CD4-positive, alpha-beta T cell treated with Interleukin-4 for 1 hour (primary cell): ENCODE results near the gene TSHR.
"Not testable (repeated sequence)": the region's sequence is repeated elsewhere in the genome, so short reads cannot be mapped to it uniquely, and the experiment has no call there.

ENCODE experiments used
- DNase-seq, 2 donors: peaks; one replicate each; pipeline ENCODE4 v3.0.0-alpha.2; 2020 to 2022

The TSHR gene

DNA sequence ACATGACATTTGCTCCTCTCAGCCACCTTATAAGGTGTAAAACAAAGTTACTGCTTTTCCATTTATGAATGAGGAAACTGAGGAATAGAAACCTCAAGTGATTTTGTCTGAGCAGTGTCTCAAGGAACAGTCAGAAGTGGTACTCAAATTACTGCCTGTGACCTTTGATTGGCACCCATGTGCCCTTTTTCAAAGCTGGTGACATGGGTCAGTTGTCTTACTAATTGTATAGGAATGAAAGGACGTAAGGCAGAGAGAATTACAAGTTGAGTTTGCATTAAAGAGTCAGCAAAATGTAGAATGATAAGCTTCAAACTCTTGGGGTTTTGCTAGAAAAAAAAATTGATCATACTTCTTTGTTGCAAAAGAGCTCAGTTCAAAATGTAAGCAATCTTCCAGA is 136.2 kb downstream of the TSHR start:
- no peak for DNase-seq

DNA sequence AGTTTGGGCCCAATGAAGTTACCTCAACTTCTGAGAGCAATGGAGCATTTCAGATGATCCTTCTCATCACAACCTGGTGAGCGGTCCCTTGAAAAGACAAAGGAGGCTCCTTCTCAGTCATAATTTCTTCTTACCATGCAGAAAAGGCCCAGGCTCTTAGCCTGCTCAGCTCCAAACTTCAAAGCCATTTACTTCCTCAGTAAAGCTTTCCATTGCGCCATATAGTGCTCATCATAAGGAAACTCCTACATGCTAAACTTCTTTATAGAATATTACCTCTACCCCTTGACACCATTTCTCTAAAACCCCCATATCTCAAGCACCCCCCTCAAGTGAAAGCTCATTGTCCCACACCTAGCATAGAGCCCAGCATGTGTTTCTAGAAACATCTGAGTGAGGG is 138.2 kb downstream of the TSHR start:
- DNase-seq, result no peak

DNA sequence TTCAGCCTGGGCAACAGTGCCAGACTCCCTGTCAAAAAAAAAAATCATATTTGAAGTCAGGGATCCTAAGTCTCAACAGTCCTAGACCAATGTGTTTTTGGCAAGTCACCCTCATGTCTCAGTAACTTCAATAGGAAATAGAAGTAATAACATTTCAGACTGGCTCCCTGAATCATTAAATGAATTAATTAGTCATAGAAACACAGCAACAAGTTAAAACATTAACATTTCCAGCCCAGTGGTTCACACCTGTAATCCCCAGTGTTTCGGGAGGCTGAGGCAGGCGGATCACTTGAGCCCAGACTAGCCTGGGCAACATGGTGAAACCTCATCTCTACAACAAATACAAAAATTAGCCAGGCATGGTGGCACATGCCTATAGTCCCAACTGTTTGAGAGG is 140.1 kb downstream of the TSHR start:
- DNase-seq, result no peak

DNA sequence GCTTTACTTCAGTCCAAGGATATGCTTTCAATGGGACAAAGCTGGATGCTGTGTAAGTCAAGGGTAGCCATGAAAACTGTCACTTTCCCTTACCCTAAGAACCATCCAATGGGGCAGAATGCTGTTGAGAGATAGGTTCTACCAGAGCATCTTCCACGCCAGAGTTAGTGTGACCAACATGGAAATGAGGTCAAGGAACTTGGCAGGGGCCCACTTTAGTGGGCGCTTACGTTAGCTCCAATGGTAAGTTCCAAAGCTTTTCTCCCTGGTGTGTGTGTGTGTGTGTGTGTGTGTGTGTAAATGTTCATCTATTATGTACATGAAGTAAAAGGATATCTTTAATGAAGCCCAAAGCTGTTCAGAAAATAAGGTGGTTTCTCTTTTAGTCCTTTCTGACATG is 141.2 kb downstream of the TSHR start:
- no peak for DNase-seq

DNA sequence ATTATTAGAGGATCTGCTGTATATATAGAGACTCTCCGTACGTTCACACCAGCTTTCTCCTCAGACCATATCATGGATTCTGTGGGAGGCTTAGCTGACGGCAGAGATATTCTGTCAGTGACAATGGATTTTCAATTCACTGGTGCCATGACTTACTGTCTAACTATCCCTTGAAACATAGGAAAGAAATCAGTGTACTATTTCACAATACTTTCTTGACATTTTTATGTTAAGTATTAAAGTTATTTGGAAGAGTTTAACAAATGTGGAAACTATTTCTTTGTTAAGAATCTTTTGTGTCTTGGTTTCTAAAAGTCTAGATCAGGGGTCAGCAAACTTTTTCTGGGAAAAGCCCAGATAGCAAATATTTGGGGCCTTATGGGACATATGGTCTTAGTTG is 146.8 kb downstream of the TSHR start:
- DNase-seq, result no peak

DNA sequence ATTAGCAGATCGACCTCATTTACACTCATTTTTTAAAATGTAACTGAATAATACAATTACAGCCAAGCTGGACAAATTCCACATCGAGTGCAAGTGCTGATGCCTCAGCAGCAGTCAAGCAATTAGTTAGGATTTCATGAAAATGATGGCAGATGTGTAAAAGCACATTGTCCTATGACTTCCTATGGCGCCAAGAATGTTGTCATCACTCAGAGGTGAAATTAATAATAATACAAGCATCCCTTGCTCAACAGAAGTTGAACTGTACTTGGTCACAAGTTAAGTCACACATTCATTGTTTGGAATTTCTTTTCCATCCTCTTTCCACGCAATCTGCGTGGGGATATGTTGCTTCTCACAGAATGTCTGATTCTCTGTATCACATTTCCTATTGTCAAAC is 148.0 kb downstream of the TSHR start:
- no peak for DNase-seq

DNA sequence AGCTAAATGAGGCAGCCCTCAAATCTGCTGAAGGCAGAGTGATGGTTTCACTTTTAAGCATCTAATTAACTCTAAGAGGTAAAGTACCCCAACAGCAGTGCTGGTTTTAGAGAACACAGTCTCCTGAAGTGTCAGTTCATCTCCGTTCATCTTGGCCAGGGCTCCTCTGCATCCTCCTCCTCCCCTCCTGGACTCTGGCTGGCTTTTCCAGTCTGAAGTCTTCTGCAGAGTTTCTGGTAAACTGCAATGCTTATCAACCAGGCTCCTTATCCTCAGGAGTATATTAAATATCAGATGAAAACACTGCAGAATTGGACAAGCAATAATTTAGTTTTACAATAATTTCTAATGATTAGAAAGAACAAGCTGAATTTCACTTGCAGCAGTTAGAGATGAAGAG is 150.0 kb downstream of the TSHR start:
- no peak for DNase-seq

DNA sequence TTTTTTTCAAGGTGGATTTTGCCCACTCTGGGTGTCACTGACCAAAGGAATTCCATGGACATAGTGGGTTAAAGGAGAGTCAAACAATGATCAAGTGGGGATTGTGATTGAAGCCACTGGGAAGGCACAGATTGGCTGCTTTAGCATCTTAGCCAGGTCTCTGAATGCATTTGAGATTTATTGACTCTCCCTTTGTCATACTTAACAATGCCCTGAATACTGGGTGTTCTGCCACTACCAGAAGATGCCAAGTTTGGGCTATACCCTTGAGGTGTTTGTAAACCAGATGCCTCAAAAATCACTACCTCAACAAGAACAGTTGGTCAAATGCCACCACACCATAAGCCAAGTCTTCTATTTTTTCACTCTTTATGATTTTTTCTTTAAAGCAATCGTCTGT is 150.5 kb downstream of the TSHR start:
- no peak for DNase-seq

DNA sequence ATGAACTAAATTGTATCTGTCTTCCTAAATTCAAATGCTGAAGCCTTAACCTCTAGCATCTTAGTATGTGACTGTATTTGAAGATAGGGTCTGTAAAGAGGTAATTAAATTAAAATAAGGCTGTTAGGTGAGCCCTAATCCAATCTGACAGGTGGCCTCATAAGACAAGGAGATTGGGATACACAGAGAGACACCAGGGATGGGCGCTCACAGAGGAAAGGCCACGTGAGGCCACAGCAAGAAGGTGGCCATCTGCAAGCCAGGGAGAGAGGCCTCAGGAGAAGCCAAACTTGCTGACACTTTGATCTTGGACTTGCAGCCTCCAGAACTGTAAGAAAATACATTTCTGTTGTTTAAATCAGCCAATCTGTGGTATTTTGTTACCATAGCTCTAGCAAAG is 154.8 kb downstream of the TSHR start:
- DNase-seq, result no peak

DNA sequence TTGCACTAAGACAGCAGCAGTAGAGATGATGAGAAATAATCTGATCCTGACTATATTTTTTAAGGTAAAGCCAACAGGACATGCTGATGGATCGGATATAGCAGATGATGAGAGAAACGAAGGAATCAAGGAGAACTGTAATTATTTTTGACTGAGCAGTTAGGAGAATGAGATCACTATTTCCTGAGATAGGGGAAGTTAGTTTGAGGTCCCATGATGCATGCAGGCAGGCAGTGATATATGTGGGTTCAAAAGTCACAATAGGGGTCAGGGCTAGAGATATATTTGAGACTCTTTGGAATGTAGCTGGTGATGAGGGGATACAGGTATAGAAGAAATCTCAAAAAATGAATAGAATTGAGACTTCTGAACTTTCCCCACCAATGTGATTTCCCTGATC is 157.8 kb downstream of the TSHR start:
- no peak for DNase-seq

DNA sequence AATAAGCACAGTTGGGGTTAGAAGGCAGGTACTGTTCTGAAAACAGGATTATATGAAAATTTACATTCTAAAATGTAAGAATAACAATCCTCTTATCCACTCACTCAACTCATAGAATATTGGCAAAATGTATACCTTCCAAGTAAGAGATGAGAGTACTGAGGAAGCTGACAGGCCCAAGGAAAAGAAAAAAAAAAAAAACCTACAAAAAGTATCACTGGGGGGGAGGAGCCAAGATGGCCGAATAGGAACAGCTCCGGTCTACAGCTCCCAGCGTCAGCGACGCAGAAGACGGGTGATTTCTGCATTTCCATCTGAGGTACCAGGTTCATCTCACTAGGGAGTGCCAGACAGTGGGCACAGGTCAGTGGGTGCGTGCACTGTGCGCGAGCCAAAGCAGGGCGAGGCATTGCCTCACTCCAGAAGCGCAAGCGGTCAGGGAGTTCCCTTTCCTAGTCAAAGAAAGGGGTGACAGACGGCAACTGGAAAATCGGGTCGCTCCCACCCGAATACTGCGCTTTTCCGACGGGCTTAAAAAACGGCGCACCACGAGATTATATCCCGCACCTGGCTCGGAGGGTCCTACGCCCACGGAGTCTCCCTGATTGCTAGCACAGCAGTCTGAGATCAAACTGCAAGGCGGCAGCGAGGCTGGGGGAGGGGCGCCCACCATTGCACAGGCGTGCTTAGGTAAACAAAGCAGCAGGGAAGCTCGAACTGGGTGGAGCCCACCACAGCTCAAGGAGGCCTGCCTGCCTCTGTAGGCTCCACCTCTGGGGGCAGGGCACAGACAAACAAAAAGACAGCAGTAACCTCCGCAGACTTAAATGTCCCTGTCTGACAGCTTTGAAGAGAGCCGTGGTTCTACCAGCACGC is 158.8 kb downstream of the TSHR start:
- DNase-seq, result not testable (repeated sequence)

DNA sequence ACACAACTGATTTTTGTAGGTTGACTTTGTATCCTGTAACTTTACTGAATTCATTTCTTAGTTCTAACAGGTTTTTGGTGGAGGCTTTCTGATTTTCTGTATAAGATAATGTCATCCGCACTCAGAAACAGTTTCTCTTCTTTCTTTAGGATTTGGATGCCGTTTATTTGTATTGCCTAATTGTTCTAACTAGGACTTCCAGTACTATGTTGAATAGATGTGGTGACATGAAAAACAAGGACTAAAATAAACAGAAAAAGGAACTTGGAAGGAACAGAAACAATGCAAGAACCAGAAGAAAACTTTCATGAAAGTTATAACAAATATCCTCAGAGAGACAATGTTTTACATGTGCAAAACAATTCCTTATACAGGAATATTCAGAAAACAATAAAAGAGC is 165.1 kb downstream of the TSHR start:
- no peak for DNase-seq

DNA sequence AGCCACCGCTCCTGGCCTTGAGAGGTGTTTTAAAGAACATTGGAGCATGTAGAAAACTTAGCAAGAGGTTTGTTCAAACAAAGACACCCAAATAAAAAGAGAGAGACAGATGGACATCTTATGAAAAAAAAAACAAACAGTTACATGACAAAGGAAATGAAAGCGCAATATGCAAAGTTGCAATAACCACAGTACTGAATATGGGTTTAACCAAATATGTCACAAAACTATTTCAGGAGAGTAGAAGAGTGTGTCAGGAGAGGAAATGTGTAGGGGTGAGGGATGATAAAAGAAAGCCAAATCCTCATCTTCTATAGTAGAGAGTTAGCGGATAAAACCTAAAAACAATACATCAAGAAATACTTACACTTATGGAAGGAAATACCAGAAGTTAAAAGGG is 166.9 kb downstream of the TSHR start:
- no peak for DNase-seq

DNA sequence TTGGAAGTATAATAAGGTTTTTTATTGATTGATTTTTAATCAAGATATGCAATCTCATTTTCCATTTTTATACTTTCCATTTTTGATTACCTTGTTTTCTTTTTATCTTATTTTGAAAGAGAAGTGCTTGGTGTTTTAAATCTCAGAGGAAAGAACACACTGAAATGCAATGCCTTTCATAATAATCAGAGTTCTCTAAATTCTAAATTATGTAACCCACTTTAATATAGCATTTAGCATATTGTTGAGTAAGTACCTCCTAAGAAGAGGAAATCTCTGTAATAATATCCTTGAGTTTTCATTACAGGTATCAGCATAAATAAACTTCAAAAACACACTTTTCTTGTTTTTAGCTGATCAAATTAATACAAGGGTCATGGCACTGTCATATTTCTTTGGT is 168.4 kb downstream of the TSHR start:
- DNase-seq, result no peak

DNA sequence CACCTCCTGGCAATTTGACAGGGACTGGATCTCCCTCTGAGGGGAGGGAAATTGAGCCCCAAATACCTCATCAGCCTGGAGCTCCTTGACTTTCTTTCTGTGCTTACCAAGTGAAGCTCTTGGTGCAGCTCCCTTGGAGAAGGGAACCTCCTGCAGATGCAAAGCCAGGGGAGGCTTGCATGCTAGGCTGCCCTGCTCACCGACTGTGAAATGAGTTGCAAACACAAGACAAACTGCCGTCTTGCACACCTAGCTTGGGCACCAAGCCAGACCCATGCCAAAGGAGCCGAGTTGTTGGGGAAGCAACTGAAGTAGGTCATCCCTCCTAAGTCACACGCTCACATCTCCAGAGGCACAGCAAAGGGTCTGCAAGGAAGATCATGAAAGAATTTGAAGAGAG is 170.1 kb downstream of the TSHR start:
- DNase-seq, result no peak

DNA sequence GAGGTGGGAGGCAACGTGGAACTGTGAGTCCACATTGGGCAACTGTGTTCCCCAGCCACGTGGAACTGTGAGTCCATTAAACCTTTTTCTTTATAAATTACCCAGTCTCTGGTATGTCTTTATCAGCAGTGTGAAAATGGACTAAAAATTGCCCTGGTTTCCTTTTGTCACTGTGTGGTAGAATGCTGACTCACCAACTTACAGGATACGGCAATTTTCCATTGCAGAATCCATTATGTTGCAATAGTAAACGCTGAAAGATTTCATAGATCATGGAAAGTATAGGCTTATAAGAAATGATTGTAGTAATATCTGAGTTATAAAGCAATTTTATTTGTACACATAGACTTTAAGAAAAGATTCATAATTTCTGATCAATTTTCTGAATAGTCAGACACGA is 172.4 kb downstream of the TSHR start:
- DNase-seq, result no peak

DNA sequence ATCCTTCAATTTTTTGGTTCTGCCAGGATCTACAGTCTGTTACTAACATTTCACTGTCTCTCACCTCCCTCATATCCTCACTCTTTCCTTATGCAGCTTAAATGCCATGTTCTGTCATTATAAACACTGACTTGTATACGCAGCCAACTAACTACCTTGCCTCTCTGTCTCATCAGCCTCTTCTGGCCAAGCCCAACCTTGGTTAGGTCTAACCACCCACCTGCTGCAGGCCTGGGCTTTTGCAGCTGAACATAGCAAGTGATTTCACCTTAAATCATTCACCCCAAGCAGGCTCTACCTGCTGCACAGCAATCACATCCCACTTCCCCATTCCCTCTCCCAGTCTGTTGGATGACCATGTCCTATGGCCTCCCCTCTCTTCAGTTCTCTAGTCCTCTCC is 173.8 kb downstream of the TSHR start:
- no peak for DNase-seq

DNA sequence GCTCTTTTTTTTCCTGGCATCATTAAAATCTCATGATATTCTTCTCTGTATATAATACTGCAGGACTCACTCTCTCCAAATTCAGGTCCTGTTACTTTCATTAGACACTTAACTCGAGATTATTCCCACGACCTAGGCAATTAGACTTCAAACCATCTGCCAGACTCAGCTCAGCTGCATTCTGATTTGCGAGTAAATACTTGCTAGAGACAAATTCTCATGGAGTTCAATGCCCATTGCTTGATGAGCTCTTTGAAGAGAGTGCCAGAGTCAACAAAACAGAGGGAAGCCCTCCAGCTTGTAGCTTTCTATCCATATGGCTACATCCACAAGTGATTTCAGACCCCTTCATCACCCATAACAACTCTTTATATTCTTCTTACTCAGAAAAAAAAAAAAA is 177.0 kb downstream of the TSHR start:
- DNase-seq, result no peak

DNA sequence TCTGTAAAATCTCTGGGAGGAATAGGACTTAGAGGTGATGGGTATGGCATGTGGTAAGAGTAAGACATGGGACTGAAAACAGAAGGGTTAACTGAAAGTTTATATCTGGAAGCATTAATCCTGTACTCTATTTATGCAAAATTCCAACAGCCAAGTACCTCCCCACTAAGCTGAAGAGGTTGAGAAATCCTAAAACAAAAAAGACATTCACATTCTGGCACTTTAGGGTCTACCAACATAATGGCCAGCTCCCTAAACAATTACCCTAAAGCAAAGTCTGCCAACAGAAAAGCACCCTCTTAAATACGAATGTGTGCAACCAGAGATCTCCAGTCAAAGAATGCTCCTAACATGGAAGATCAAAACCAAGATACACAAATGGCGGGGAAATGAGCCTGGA is 178.0 kb downstream of the TSHR start:
- no peak for DNase-seq

DNA sequence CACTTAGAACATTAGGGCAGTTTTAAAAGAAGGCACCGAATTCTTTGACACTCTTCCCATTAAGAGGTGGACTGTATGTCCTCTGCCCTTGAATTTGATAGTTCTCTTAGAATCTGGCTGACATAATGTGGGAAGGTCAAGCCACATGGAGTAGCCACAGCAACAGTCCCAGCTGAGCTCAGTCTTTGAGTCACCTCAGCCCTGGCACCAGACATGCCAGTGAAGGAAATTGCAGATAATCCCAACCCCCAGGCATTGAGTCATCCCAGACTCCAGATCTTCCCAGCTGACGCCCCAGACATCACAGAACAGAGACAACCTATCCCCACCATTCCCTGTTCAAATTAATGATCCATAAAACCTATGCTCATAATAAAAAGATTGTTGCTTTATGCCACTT is 181.9 kb downstream of the TSHR start:
- no peak for DNase-seq

DNA sequence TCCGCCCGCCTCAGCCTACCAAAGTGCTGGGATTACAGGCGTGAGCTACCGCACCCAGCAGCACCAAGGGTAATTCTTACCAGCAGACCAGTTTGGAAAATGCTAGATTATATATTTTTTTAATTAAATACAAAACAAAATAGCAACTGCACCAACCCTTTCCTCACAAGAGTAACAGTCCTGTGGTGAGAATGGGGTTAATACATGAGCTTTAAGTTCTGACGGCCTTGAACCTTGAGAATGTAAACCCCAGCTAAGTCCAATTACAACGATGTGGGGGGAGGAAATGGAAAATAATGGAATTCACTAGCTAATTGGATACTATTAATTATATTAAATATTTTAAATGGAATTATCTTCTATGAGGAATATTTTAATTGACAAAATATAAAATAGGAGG is 183.0 kb downstream of the TSHR start:
- DNase-seq, result no peak

DNA sequence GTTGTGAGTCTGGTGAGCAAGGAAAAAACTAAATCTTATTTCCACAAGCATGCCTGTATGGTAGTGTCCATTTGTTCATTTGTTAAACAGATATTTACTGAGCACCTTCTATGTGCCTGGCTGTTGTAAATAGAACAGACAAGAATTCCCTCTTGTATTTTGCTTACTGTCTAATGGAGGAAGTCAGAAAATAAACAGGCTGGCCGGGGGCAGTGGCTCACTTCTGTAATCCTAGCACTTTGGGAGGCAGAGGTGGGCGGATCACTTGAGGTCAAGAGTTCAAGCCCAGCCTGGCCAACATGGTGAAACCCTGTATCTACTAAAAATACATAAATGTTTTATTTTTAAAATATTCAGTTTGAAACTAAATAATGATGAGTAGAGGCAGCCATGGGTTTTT is 186.0 kb downstream of the TSHR start:
- no peak for DNase-seq

DNA sequence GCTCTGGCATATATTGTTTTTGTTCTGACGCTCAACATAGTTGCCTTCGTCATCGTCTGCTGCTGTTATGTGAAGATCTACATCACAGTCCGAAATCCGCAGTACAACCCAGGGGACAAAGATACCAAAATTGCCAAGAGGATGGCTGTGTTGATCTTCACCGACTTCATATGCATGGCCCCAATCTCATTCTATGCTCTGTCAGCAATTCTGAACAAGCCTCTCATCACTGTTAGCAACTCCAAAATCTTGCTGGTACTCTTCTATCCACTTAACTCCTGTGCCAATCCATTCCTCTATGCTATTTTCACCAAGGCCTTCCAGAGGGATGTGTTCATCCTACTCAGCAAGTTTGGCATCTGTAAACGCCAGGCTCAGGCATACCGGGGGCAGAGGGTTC is 188.4 kb downstream of the TSHR start:
- no peak for DNase-seq

DNA sequence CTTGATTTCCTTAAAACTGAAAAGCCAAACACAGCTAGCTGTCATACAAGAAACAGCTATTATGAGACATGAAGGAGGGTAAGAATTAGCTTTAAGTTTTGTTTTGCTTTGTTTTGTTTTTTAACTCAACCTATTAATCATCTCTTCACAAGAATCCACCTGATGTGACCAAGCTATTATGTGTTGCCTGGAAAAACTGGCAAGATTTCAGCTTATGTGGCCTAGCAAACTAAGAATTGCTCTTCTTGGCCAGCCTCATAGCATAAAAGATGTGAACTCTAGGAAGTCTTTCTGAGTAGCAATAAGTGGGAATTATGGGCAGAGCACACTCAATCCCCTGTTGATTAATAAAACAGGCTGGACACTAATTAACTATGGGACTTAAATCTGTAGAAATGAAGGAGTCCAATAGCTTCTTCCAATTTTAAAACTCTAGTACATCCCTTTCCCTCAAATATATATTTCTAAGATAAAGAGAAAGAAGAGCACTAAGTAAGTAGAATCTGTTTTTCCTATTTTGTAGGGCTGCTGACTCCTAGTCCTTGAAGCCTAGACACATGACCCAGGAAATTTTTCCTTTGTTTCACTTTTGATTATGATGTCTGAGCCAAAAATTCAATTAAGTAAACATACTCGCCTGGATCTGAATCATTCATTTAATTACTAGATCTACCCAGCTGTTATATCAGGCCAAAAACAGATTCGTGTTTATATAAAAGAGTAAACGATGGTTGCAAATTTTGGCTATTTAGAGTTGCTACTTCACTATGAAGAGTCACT is 189.6 kb downstream of the TSHR start:
- no peak for DNase-seq
